SJCRH30 (cell line): ENCODE measurements around the gene ADAMTS5. TPM values are rescaled to one million over a fixed set of nuclear protein-coding genes. Genes with fewer than 3 reads are reported as not detected.

Experiments
- DNase-seq, 2 experiments: peaks; one replicate each; pipeline ENCODE4 v3.0.0-alpha.2; 2015 to 2020
- H3K27ac ChIP-seq: fragments of 250-450 bp; sonication (Bioruptor Pico); 2 replicates; pipeline ENCODE4 v1.5.1; 2020; ENCODE audit warnings: mild to moderate bottlenecking, moderate library complexity
- H3K27me3 ChIP-seq: fragments of 250-450 bp; sonication (Bioruptor Pico); 2 replicates; pipeline ENCODE4 v1.5.1; 2020; ENCODE audit warnings: mild to moderate bottlenecking, moderate library complexity
- H3K36me3 ChIP-seq: fragments of 250-450 bp; sonication (Bioruptor Pico); 2 replicates; pipeline ENCODE4 v1.5.1; 2020; ENCODE audit warnings: mild to moderate bottlenecking, moderate library complexity
- H3K4me1 ChIP-seq: fragments of 250-450 bp; sonication (Bioruptor Pico); 2 replicates; pipeline ENCODE4 v1.5.1; 2020; ENCODE audit warnings: mild to moderate bottlenecking, moderate library complexity
- H3K4me3 ChIP-seq: fragments of 250-450 bp; sonication (Bioruptor Pico); 2 replicates; pipeline ENCODE4 v1.5.1; 2020; ENCODE audit warnings: mild to moderate bottlenecking, moderate library complexity
- H3K9me3 ChIP-seq: fragments of 250-450 bp; sonication (Bioruptor Pico); replicated peaks from 2 replicates; pipeline ENCODE4 v1.5.1; 2020; ENCODE audit warnings: mild to moderate bottlenecking, moderate library complexity
- total RNA-seq: library from RNA; depleted of rRNA; stranded (reverse); fragments of >200 nt; shearing (Covaris generic); gene quantifications from 2 replicates; pipeline ENCODE4 v1.2.3, GENCODE V29; 2014

ADAMTS5 gene
- total RNA-seq, 1 experiment from 2014 or later, result 14.2 TPM

DNA sequence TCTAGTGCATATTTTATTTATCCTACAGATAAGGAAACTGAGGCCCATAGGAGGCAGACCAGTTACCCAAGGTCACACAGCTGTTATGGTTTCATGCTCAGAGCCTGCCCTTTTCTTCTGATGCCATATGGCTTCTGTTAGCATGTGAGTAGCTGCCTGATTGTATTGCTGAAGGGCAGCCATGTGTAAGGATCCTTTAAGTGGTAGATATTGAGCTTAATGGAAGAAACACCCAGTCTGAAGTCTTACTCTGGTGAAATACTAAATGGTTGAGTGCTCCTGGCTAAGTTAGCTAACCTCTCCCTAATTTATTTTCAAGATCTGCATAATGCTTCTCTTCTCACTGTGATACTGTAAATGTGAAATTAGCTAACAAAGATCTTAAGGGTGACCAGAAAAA is 30.9 kb downstream of the ADAMTS5 start:
- Histone ChIP-seq H3K27ac (no peak overlapping the region), H3K4me3 (no peak overlapping the region), H3K36me3 (peaks cover 95% of the 10 kb centered on the region), H3K27me3 (no peaks in the 10 kb centered on the region), H3K9me3 (no peaks in the 10 kb centered on the region), H3K4me1 (0 out of 2 replicates have a peak, but pooled peaks cover 2% of the 10 kb centered on the region)
- DNase-seq, result no peak

DNA sequence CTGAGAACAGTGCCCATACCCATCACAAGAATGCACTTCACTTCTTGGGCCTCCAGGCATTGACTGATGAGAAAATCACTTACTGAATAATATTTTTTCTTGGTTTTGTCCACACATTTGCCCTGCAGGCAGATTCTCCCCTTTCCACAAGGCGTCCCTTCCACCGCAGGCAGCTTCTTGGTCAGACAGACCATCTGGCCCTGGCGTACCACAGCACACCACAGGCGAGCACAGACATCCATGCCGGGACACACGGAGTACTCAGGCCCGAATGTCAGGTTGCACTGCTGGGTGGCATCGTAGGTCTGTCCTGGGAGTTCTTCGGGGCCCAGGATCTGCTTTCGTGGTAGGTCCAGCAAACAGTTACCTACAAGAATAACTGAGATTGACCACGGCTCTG is 32.5 kb downstream of the ADAMTS5 start:
- H3K36me3 ChIP-seq, result peaks cover 94% of the 10 kb centered on the region
- H3K4me3 ChIP-seq, result no peak overlapping the region
- H3K4me1 ChIP-seq, result 0 out of 2 replicates have a peak, but pooled peaks cover 2% of the 10 kb centered on the region
- no peaks in the 10 kb centered on the region for H3K27me3 ChIP-seq
- no peak for DNase-seq
- H3K27ac ChIP-seq, result no peak overlapping the region
- H3K9me3 ChIP-seq, result no peaks in the 10 kb centered on the region

DNA sequence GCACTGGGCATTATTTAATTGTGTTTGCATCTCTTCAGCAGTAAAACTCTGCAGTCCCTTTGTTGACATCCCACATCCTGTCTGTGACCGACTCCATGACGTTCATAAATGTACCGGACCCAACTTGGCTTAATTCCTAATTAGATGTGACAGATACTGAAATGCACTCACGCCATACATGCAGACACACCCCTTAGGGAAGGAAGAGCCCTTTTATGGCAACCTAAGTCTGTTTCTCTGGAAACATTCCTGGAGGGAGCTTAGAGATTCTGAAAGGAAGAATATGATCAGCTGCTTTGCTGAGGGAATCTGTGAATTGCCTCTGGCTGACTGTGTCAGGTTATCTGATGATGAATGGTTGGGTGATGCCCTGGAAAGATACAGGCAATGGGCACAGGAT is 33.4 kb downstream of the ADAMTS5 start:
- no peaks in the 10 kb centered on the region for H3K27me3 ChIP-seq
- H3K4me3 ChIP-seq, result no peak overlapping the region
- peaks cover 94% of the 10 kb centered on the region for H3K36me3 ChIP-seq
- no peaks in the 10 kb centered on the region for H3K9me3 ChIP-seq
- no peak for DNase-seq
- H3K27ac ChIP-seq, result no peak overlapping the region
- 0 out of 2 replicates have a peak, but pooled peaks cover 2% of the 10 kb centered on the region for H3K4me1 ChIP-seq

DNA sequence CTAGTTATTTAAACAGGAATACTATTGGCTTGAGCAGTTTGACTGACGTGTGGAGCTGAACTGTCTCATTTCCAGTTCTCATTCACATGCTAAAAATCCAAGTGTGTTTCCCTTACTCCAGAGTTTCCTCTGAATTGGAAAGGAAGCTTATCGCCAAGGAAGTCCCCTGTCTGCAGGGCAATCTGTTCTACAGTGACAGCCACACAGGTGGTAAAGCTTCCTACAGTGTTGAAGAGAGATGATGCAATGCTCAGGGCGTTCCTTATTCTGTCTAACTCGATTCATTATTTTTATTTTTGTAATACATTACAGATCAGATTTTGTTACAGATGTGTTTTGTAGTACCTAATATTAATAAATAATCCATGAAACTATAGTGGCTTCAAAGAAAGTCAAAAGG is 41.3 kb downstream of the ADAMTS5 start:
- Histone ChIP-seq H3K27me3 (no peaks in the 10 kb centered on the region), H3K4me3 (no peak overlapping the region), H3K4me1 (no peaks in the 10 kb centered on the region), H3K9me3 (no peaks in the 10 kb centered on the region), H3K36me3 (peaks cover 93% of the 10 kb centered on the region), H3K27ac (no peak overlapping the region)
- DNase-seq, result no peak

DNA sequence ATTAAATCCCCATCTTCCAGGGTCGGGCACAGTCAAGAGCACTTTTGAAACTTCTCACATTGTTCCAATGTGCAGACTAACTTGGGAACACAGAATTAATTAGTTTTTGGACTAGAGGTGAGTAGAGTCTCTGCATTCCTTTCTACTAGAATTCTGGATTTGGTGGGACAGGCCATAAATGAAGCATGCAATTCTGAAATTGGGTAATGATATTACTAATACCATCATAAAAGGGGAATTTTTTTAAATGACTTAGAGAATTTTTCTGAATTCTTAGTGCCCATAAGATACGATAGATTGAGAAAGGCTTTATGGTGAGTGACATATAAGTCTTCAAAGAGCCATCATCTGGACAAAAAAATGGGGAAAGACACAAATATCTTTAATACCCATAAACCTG is 41.8 kb downstream of the ADAMTS5 start:
- no peak for DNase-seq
- Histone ChIP-seq H3K9me3 (no peaks in the 10 kb centered on the region), H3K27me3 (no peaks in the 10 kb centered on the region), H3K4me3 (no peak overlapping the region), H3K4me1 (peaks cover 2% of the 10 kb centered on the region; the same call in 1 of the 2 replicates), H3K36me3 (peaks cover 92% of the 10 kb centered on the region), H3K27ac (no peak overlapping the region)

DNA sequence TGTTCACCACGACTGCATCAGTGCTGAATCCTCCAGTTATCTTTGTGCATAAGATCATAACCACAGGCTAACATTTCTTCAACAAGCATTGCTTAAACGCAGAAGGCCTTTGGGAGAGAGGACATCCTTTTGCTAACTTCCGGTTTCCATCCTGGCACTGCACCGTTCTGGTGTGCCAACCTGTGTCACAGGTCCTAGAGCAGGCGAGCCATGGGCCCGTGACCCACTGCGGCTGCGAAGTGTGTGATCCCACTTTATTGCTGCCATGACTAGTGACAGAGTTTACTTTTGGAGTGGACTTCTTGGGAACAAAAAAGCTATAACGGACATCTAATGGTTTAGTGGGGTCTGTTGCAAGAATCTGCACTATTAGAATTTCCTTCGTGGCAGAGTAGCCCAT is 42.9 kb downstream of the ADAMTS5 start:
- H3K4me1 ChIP-seq, result peaks cover 2% of the 10 kb centered on the region; the same call in 1 of the 2 replicates
- DNase-seq, result no peak
- H3K27ac ChIP-seq, result no peak overlapping the region
- peaks cover 81% of the 10 kb centered on the region for H3K36me3 ChIP-seq
- no peaks in the 10 kb centered on the region for H3K27me3 ChIP-seq
- no peak overlapping the region for H3K4me3 ChIP-seq
- H3K9me3 ChIP-seq, result no peaks in the 10 kb centered on the region

DNA sequence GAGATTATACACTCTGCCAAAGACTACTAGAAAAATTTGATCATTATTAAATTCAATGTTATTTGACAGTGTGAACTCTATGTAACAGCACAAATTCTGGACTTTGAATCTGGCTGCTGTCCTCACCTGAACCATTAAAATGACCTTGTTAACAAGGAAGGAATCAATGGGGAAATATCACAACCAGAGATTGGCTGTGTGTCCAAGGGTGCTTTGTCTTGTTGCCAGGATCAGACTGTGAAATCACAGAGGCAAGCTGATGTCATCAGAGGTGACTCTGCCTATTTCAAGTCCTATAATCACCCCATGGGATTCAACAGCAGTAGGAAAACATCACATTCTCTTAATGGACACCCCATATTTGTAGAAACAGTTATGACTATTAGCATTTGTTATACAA is 46.8 kb downstream of the ADAMTS5 start:
- H3K4me1 ChIP-seq, result peaks cover 9% of the 10 kb centered on the region
- peaks cover 46% of the 10 kb centered on the region for H3K36me3 ChIP-seq
- no peaks in the 10 kb centered on the region for H3K9me3 ChIP-seq
- no peak overlapping the region for H3K27ac ChIP-seq
- no peak overlapping the region for H3K4me3 ChIP-seq
- DNase-seq, result peak in 1 of 2 experiments; percentile 15
- no peaks in the 10 kb centered on the region for H3K27me3 ChIP-seq

DNA sequence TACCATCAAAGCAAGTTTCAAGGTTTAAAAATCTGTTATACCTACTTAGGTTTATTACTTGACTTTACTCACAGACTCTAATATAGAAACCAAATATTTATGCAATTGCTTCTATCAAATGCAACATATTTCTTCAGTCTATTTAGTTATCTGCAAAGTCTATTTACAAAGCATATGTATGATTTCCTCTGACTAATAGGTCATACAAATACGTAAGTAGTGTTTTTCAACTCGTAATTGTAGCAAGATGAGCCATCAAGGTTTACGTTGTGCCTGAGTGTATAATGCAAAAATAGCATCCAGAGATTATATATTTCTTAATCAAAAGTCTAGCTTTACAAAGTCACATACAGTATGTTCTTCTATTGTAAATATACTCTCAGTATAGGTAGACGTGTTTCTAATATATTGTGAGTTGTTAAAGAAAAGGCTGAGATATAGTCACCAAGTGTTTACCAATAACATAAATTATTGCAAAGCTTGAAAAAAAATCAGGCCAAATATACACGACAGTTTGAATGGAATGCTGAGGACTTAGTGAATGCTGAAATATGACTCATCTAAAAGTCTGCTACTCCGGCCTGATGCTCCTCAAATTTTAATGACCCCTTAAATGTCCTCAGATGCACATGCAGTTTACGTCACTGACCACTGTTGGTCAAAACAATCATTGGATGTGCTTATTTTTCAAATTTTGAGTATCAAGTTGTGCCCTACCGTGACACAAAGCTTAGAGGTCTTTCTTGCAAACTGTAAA is 48.4 kb downstream of the ADAMTS5 start:
- H3K9me3 ChIP-seq, result peaks cover 9% of the 10 kb centered on the region; the same call in 1 of the 2 replicates
- peaks cover 9% of the 10 kb centered on the region for H3K4me1 ChIP-seq
- H3K27ac ChIP-seq, result no peak overlapping the region
- H3K4me3 ChIP-seq, result no peak overlapping the region
- peaks cover 30% of the 10 kb centered on the region for H3K36me3 ChIP-seq
- DNase-seq, result no peak
- no peaks in the 10 kb centered on the region for H3K27me3 ChIP-seq

DNA sequence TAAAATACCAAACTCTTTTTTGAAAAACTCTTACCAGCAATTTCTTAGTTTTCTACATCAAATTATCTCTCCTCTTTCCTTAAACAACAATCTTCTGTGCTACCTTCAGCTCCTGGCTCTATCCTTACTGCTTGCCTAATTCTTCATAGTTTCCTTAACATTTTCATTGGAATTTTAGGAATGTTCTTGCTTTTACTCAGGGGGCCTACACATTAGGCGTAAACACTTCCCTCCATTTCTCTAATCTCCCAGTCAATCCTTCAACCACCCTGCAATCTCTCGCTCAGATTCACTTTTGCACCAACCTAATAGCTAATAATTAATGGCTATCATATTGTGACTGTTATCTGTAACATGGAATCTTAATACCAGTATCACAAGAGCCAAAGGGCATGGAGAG is 50.1 kb downstream of the ADAMTS5 start:
- Histone ChIP-seq H3K9me3 (peaks cover 12% of the 10 kb centered on the region; the same call in 1 of the 2 replicates), H3K27me3 (no peaks in the 10 kb centered on the region), H3K36me3 (peaks cover 13% of the 10 kb centered on the region), H3K4me1 (peaks cover 9% of the 10 kb centered on the region), H3K4me3 (no peak overlapping the region), H3K27ac (no peak overlapping the region; the same call in 1 of the 2 replicates)
- DNase-seq, result no peak

DNA sequence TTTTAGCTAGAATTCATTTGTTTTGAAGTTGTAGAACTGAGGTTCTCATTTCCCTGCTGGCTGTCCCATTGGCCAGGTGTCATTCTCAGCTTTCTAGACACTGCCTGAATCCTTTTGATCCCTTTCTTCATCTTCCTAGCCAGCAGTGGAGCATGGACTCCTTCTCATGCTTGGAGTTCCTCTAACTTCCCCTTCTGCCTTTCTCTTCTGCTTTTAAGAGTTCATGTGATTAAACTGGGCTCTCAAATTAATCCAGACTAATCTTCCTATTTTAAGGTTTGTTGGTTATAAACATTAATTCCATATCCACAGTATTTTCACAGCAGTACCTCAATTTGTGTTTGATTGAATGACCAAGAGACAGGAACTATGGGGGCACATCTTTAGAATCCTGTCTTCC is 52.3 kb downstream of the ADAMTS5 start:
- Histone ChIP-seq H3K4me1 (peaks cover 16% of the 10 kb centered on the region), H3K27ac (no peak overlapping the region), H3K36me3 (no peaks in the 10 kb centered on the region), H3K4me3 (no peak overlapping the region), H3K27me3 (no peaks in the 10 kb centered on the region), H3K9me3 (peaks cover 12% of the 10 kb centered on the region; the same call in 1 of the 2 replicates)
- no peak for DNase-seq

DNA sequence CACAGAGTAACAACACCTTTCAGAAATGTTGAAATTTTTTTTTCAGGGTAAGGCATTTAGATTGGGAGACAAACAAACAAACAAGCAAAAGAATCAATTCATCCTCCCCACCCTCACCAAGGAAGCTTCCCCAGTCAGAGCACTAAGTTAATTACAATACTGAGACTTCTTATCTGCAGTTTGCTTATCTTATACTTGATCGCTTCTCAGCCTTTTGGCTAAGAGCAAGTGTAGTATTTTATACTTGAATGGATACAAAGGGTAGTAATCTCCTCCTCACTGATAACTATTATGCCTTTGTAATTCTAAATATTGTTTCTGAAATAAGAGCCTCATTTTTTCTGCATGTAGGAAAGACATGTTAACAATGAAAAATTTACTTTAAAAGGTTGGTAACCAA is 54.4 kb downstream of the ADAMTS5 start:
- no peak overlapping the region for H3K4me3 ChIP-seq
- H3K27me3 ChIP-seq, result no peaks in the 10 kb centered on the region
- 0 out of 2 replicates have a peak, but pooled peaks cover under 1% of the 10 kb centered on the region for H3K36me3 ChIP-seq
- H3K27ac ChIP-seq, result no peak overlapping the region
- peaks cover 12% of the 10 kb centered on the region; the same call in 1 of the 2 replicates for H3K9me3 ChIP-seq
- DNase-seq, result no peak
- peaks cover 16% of the 10 kb centered on the region for H3K4me1 ChIP-seq

DNA sequence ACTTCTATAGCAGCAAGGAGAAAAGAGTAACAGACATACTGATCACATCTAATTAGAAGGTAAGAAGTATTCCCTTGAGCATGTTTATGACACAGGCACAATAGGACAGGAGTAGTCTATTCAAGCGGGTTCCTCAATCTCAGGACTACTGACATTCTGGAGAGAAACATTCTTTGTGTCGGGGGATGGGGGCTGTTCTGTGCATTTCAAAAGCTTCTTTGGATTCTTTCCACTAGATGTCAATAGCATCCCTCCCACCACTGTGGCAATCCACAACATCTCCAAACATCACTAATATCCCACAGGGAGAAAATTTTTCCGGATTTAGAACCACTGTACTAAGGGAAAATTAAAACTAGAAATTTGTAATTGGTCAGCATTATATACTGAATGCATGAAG is 56.9 kb downstream of the ADAMTS5 start:
- H3K9me3 ChIP-seq, result peaks cover 12% of the 10 kb centered on the region; the same call in 1 of the 2 replicates
- DNase-seq, result peak; percentile 26 to 33

DNA sequence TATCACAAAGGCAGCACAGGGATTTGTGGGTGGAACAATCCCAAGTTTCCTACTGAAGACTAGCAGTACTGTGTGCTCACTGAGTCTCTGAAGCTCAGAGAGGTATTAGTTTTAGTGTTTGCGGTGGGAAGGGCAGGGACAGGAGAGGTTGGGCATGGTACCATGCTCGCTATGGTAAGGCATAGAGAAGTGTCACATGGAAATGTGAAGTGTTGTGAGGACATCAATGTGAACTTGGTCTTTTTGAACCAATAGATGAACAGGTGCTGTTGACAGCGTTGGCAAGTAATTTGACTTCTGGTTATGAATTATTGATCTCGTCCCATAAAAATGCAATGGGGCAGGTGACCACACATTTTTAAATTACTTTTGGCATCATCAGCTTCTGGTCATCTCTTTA is 65.9 kb downstream of the ADAMTS5 start:
- Histone ChIP-seq H3K9me3 (peaks cover 3% of the 10 kb centered on the region; the same call in 1 of the 2 replicates), H3K27ac (no peak overlapping the region), H3K4me1 (peaks cover 6% of the 10 kb centered on the region; the same call in 1 of the 2 replicates), H3K36me3 (no peaks in the 10 kb centered on the region), H3K27me3 (no peaks in the 10 kb centered on the region), H3K4me3 (no peak overlapping the region)
- DNase-seq, result no peak

More for the DNA sequence above, 56.9 kb downstream of the ADAMTS5 start:
- H3K36me3 ChIP-seq, result 0 out of 2 replicates have a peak, but pooled peaks cover 2% of the 10 kb centered on the region
- no peaks in the 10 kb centered on the region for H3K27me3 ChIP-seq
- peaks cover 9% of the 10 kb centered on the region; the same call in 1 of the 2 replicates for H3K4me1 ChIP-seq
- H3K4me3 ChIP-seq, result no peak overlapping the region
- H3K27ac ChIP-seq, result no peak overlapping the region

DNA sequence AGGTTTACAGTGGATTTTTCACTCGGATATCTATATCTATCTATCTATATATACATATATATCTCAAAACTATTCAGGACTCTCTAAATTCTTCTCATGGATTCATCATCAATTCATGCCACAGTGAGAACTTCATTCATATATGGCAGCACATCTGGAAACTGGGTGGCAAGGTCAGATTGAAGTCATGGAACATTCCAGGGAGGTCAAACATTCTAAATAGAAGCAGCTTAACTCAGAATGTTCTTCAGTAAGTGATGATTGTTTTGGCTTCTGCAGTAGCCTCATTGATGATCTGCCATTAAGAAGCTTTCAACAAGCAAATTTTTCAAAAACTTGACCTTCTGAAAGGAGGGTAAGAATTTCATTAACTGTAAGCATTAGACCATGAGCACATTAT is 74.7 kb downstream of the ADAMTS5 start:
- Histone ChIP-seq H3K27ac (no peak overlapping the region), H3K4me1 (peaks cover 29% of the 10 kb centered on the region), H3K4me3 (no peak overlapping the region), H3K9me3 (peaks cover 7% of the 10 kb centered on the region; the same call in 1 of the 2 replicates), H3K27me3 (no peaks in the 10 kb centered on the region), H3K36me3 (no peaks in the 10 kb centered on the region)
- no peak for DNase-seq

DNA sequence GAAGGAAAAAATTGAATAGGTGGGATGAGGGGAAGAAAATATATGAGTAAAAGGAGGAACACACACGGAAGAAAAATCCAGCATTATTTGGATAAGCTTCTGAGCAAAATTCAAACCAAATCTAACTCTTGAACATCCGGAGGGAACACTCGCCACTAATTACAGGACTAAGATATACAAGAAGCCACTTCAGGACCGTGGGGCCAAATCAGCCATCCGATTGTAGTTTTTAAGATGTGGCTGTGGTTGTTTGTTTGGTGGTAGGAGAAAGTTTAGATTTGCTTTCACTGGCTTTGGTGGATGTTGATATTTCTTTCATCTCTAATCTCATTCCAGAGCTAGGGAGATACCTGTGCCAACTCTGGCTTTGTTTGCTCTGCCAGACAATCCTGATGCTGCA is 78.0 kb downstream of the ADAMTS5 start:
- Histone ChIP-seq H3K9me3 (0 out of 2 replicates have a peak, but pooled peaks cover 7% of the 10 kb centered on the region), H3K27me3 (no peaks in the 10 kb centered on the region), H3K4me3 (peak overlapping the region; percentile 3; the same call in 1 of the 2 replicates), H3K27ac (peak overlapping the region; percentile 29), H3K36me3 (no peaks in the 10 kb centered on the region), H3K4me1 (peaks cover 21% of the 10 kb centered on the region)
- DNase-seq, result peak in 1 of 2 experiments; percentile 28
